GM12864 (cell line): ENCODE data around the gene CPB1.

ENCODE experiments used
- DNase-seq: peaks from one replicate; pipeline ENCODE4 v3.0.0-alpha.2; 2011; ENCODE audit warnings: low read depth
- H3K4me3 ChIP-seq: 2 replicates; pipeline ENCODE4 v1.5.1; 2011; ENCODE audit warnings: mild to moderate bottlenecking, low read depth, low read length, control low read depth
- CTCF ChIP-seq: IDR thresholded peaks from 2 replicates; pipeline ENCODE4 v1.5.1; 2011; ENCODE audit warnings: low read depth, mild to moderate bottlenecking, moderate library complexity, low read length, control low read depth, inconsistent platforms; ENCODE audit errors: missing control alignments

The CPB1 gene

GRCh38 chr3:148816427-148816826 is 11.2 kb upstream of the CPB1 start:
- DNase-seq = no peak
- no peak overlapping the region for H3K4me3 ChIP-seq
- TF ChIP-seq CTCF = no peak

GRCh38 chr3:148816981-148817525 is 10.6 kb upstream of the CPB1 start:
- TF ChIP-seq CTCF = no peak
- no peak overlapping the region for H3K4me3 ChIP-seq
- no peak for DNase-seq

- DNase-seq = no peak
- TF ChIP-seq CTCF = no peak
- H3K4me3 ChIP-seq = no peak overlapping the region
Observed at GRCh38 chr3:148820361-148821245, 7.0 kb upstream of the CPB1 start.

GRCh38 chr3:148823026-148823425 is 4.6 kb upstream of the CPB1 start:
- DNase-seq = no peak
- no peak for TF ChIP-seq CTCF

GRCh38 chr3:148825476-148825875 is 2.1 kb upstream of the CPB1 start:
- TF ChIP-seq CTCF = no peak
- no peak overlapping the region for H3K4me3 ChIP-seq
- DNase-seq = no peak

More at GRCh38 chr3:148823026-148823425, 4.6 kb upstream of the CPB1 start:
- H3K4me3 ChIP-seq = no peak overlapping the region

- no peak for DNase-seq
- no peak for TF ChIP-seq CTCF
- no peak overlapping the region for H3K4me3 ChIP-seq
Observed at GRCh38 chr3:148828136-148828690, 602 bp downstream of the CPB1 start.

GRCh38 chr3:148829926-148830325 is 2.3 kb downstream of the CPB1 start:
- no peak for TF ChIP-seq CTCF
- no peak overlapping the region for H3K4me3 ChIP-seq
- DNase-seq = no peak
